GM19099 (cell line): ENCODE data around the gene SCNN1B.

ENCODE experiments used
- POLR2A ChIP-seq: IDR thresholded peaks from 3 replicates; pipeline ENCODE4 v1.6.1; 2011; ENCODE audit warnings: low read depth; ENCODE audit not compliant: insufficient read length; ENCODE audit errors: extremely low read depth

The SCNN1B gene

GRCh38 chr16:23280483-23280967 lies 21.6 kb upstream of the SCNN1B start:
- no peak for TF ChIP-seq POLR2A

DNA sequence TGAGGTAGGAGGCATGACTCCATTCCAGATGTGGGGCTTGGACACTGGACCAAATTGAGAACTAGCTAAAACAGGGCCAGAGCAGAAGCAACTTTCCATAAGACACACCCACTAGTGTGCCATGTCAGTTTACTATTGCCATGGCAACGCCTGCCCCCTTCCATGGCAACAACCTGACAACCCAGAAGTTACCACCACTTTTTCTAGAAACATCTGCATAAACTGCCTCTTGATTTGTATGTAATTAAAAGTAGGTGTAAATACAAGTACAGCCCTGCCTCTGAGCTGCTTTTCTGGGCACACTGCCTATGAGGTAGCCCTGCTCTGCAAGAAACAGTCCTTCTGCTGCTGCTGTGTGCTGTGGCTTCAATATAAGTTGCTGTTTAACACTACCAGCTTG lies 19.5 kb upstream of the SCNN1B start:
- TF ChIP-seq POLR2A, result no peak

DNA sequence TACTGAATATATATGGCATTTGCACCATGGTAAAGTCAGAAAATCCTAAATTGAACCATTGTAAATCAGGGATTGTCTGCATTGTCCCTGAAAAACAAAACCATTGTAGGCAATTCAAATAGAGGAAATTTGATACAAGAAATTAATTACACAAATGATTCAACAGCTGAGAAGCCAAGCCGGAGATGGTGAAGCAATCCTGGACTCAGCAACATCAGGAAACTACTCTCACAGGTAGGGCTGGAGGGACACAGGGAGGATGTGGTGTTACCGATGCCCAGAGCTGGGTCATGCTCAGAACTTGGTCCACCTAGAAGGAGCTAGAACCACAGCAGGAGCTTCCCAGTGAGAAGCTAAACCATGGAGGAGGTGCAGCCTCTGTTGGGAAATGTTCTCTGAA lies 18.5 kb upstream of the SCNN1B start:
- TF ChIP-seq POLR2A, result no peak

DNA sequence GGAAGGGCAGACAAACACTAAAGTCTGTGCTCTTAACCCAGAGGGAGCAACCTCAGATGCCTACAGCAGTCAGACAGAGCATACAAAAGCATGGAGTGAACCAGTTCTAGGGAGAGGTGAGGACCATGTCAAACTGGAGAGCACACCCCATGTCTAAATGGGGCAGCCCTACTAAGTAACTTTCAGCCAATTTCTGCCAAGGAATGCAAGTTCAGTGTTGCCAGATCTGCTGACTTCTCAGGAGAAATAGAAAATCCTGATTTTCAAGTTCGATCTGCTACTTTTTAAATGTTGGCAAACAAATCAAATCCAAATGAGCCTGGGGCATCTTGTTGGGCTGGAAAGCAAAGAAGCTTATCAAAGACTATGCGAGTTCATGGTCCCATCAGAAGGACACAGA lies 17.5 kb upstream of the SCNN1B start:
- TF ChIP-seq POLR2A, result no peak

GRCh38 chr16:23286131-23286532 lies 16.0 kb upstream of the SCNN1B start:
- TF ChIP-seq POLR2A, result no peak

DNA sequence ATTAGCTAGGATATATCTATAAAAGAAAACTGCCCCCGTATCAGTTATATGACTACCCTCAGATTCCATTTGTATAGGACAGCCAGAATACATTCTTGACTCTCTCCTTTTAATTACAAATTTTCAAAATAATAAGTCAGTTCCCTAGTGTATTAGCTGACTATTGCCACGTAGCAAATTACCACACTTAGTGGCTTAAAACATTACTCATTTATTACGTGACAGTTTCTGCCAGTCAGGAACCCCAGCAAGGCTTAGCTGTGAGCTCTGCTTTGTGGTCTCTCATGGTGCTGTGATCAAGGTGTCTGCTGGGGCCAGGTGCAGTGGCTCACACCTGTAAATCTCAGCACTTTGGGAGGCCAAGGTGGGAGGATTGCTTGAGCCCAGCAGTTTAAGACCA lies 13.9 kb upstream of the SCNN1B start:
- no peak for TF ChIP-seq POLR2A

GRCh38 chr16:23288726-23289512 lies 13.2 kb upstream of the SCNN1B start:
- TF ChIP-seq POLR2A, result no peak

DNA sequence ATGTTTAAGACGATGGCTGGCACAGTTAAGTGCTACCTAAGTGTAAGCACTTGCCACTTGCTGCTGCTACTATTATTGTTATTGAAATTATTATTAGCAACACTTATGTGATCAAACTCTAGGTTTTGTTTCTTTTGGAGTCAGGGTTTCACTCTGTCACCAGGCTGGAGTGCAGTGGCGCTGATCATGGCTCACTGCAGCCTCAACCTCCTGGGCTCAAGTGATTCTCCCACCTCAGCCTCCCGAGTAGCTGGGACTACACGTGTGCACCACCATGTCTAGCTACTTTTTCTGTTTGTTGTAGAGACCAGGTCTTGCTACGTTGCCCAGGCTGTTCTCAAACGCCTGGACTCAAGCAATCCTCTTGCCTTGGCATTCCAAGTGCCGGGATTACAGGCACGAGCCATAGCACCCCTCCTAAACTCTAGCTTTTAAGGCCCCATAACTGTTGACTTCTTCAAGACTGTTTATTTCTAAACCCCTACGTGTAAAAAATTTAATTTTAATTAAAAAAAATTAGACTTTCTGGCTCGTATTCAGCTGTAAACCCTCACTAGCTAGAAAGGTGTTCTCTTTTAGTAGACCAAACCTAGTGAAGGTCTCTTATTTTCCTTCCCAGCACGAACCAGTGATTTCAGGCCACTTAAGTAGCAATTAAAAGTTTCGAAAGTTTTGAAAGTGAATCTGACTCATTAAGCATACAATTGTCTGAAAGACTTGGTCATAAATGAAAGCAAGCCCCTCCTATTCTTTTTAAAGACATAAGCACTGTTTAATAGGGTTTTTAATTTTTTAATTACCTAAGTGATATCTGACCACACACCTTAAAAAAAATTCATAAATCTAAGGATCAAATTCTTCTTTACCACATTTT lies 11.7 kb upstream of the SCNN1B start:
- no peak for TF ChIP-seq POLR2A

DNA sequence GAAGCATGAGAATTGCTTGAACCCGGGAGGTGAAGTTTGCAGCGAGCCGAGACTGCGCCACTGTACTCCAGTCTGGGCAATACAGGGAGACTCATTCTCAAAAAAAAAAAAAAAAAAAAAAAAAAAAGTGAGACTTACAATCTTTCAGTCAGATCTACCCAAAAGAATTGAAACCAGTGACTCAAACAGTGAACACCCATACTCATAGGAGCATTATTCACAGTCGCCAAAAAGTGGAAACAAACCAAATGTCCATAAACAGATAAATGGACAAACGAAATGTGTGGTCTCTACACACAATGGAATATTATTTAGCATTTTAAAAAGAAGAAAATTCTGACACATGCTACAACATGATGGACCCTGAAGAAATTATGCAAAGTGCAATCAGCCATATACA lies 9.1 kb upstream of the SCNN1B start:
- no peak for TF ChIP-seq POLR2A

DNA sequence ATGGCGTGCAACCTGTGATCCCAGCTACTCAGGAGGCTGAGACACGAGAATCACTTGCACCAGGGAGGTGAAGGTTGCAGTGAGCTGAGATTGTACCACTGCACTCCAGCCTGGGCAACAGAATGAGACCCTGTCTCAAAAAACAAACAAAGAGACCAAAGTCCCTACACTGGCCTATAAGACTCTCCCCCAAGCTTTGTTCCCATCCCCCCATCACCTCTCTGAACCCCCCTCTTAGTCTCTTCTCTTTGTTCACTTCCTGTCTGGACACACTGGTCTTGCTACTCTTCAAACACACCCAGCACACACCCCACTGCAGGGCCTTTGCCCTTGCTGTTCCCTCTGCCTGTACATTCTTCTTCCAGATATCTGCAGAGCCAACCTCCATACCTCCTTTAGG lies 7.8 kb upstream of the SCNN1B start:
- no peak for TF ChIP-seq POLR2A

DNA sequence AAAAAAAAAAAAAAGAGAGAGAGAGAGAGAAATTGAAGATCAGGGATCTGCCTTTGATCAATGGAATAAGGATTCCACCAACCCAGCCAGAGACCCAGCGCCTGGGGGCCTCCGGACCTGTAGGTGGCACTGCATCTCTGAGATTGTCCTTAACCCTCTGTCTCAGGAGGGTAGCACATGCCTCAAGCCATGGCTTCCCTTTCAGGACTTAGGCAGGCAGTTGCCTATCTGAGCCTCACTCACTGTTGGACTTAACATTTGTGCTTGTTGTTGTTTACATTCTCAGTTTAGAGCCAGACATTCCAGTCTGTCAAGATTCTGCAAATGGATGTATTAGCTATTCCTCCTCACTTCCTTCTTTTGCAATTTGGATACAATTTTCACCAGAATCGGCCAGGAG lies 5.1 kb upstream of the SCNN1B start:
- TF ChIP-seq POLR2A, result no peak

DNA sequence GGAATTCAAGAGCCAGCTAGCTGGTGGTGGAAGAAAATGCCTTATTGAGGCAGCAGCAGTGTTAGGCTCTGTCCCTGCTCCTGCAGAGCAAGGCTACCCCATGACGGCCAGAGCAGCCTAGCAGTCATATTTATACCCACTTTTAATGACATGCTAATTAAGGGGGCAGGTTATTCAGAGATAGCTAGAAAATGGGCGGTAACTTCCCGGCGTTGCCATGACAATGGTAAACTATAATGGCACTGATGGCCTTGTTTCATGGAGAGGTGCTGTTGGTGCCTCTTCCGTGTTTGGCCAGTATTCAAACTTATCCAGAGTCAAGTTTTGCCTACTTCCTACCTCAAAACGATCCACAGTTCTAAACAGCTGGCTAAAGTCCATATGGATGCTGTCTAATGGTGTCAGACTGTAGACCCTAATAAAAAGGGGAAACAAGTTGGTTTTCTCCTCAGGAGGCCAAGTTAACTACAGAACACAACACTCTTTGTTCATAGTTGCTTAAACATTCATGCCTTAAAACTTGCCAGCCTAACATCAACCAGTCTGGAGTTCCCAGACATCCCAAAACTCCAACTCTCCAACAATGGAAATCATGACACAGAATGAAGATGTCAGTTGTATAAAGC lies 3.7 kb upstream of the SCNN1B start:
- no peak for TF ChIP-seq POLR2A

GRCh38 chr16:23301251-23302044 lies 654 bp upstream of the SCNN1B start:
- TF ChIP-seq POLR2A, result no peak

GRCh38 chr16:23303685-23304084 lies 1.6 kb downstream of the SCNN1B start:
- no peak for TF ChIP-seq POLR2A

DNA sequence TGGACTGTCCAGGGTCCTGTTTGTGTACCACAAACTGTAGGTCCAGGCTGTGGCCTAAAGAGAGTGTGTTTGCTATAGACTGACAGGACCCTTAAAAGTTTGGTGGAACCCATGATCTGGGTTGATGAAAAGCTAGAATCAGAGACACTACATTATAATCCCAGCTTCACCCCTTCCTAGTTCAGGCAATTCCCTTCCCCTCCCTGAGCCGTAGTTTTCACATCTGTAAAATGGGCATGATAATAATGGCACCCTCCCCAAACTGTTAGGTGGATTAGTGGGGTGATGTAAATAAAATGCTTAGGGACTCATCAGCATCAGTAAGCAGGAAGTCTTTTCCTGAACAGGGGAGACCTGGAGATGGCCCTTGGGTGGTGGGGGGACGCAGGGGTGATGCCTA lies 2.5 kb downstream of the SCNN1B start:
- TF ChIP-seq POLR2A, result no peak
